Thyroid gland (tissue), 4 donors: ENCODE results near the gene MSMP.

Experiments
- POLR2A ChIP-seq, 2 donors: fragments of 450-650 bp; IDR thresholded peaks; one replicate each; pipeline ENCODE4 v1.6.1; 2017; ENCODE audit warnings: antibody characterized with exemption in 2 of 2, mild to moderate bottlenecking in 2 of 2, moderate library complexity in 1 of 2
- TF ChIP-seq, protein P1 (sequence below), 6 experiments: fragments of 200-600 bp in 3 of 6; fragments of 450-650 bp in 3 of 6; sonication (generic) in 3 of 6; IDR thresholded peaks; one replicate each; pipeline ENCODE4 v1.5.1; 2016 to 2019; ENCODE audit warnings: antibody characterized with exemption in 6 of 6, mild to moderate bottlenecking in 2 of 6, inconsistent platforms in 1 of 6, moderate library complexity in 1 of 6

DNA sequence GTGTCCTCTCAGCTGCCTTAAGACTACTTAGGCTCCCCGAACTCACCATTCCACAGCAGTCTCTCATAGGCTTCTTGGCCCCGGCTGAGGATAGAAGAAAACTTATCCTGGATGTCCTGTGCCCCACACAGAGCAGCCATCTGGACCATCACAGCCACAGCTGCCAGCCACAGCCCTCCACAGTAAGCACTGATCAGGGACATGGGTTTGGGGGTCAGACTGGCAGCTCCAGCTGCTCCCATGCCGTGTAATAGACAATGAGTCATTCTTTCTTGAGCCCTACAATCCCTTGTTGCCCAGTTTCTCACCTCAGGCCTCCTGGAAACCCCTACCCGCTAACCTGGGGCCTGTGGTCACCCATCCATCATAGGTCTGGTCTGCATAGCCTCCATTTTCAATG is 15.9 kb downstream of the MSMP start:
- TF ChIP-seq, protein P1, sequence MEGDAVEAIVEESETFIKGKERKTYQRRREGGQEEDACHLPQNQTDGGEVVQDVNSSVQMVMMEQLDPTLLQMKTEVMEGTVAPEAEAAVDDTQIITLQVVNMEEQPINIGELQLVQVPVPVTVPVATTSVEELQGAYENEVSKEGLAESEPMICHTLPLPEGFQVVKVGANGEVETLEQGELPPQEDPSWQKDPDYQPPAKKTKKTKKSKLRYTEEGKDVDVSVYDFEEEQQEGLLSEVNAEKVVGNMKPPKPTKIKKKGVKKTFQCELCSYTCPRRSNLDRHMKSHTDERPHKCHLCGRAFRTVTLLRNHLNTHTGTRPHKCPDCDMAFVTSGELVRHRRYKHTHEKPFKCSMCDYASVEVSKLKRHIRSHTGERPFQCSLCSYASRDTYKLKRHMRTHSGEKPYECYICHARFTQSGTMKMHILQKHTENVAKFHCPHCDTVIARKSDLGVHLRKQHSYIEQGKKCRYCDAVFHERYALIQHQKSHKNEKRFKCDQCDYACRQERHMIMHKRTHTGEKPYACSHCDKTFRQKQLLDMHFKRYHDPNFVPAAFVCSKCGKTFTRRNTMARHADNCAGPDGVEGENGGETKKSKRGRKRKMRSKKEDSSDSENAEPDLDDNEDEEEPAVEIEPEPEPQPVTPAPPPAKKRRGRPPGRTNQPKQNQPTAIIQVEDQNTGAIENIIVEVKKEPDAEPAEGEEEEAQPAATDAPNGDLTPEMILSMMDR (IDR thresholded peaks at IDR 0.05): no peak
- no peak for TF ChIP-seq POLR2A (IDR thresholded peaks at IDR 0.05)
